Measurements from ENCODE around the gene EIF2D.
"Not testable (repeated sequence)": the region's sequence is repeated elsewhere in the genome, so short reads cannot be mapped to it uniquely, and the experiment has no call there.

Gene EIF2D

GRCh38 chr1:206612129-206612876 lies at the start of gene EIF2D:
TSS of gene EIF2D (minus strand) at chr1:206612465. CDS start at chr1:206612342, 123 bp downstream.
- DNase-seq (ENCODE audit: low read depth in 4 of 4, low spot score in 1 of 4), result peak; percentile 87 to 96 (median 92)

- DNase-seq (ENCODE audit: low read depth in 4 of 4, low spot score in 1 of 4), result no peak
Measured at GRCh38 chr1:206661161-206661820, 49.0 kb upstream of the EIF2D start.

- DNase-seq (ENCODE audit: low read depth in 4 of 4, low spot score in 1 of 4), result no peak
Measured at GRCh38 chr1:206660136-206660535, 47.9 kb upstream of the EIF2D start.

- DNase-seq (ENCODE audit: low read depth in 4 of 4, low spot score in 1 of 4), result no peak
Measured at GRCh38 chr1:206658981-206659273, 46.7 kb upstream of the EIF2D start.

- DNase-seq (ENCODE audit: low read depth in 4 of 4, low spot score in 1 of 4), result peak in 2 of 4 experiments; percentile 16 to 33
Measured at GRCh38 chr1:206658264-206658980, 46.2 kb upstream of the EIF2D start.

- DNase-seq (ENCODE audit: low read depth in 4 of 4, low spot score in 1 of 4), result no peak
Measured at GRCh38 chr1:206657751-206658150, 45.5 kb upstream of the EIF2D start.

GRCh38 chr1:206656936-206657335 lies 44.7 kb upstream of the EIF2D start:
- DNase-seq (ENCODE audit: low read depth in 4 of 4, low spot score in 1 of 4), result no peak

GRCh38 chr1:206655471-206655882 lies 43.2 kb upstream of the EIF2D start:
- DNase-seq (ENCODE audit: low read depth in 4 of 4, low spot score in 1 of 4), result no peak

GRCh38 chr1:206654828-206655227 lies 42.6 kb upstream of the EIF2D start:
- no peak for DNase-seq (ENCODE audit: low read depth in 4 of 4, low spot score in 1 of 4)

GRCh38 chr1:206653715-206654459 lies 41.6 kb upstream of the EIF2D start:
- no peak for DNase-seq (ENCODE audit: low read depth in 4 of 4, low spot score in 1 of 4)

GRCh38 chr1:206651958-206652890 lies 40.0 kb upstream of the EIF2D start:
- no peak for DNase-seq (ENCODE audit: low read depth in 4 of 4, low spot score in 1 of 4)

- DNase-seq (ENCODE audit: low read depth in 4 of 4, low spot score in 1 of 4), result no peak
Measured at GRCh38 chr1:206651014-206651413, 38.7 kb upstream of the EIF2D start.

GRCh38 chr1:206649261-206649921 lies 37.1 kb upstream of the EIF2D start:
- DNase-seq (ENCODE audit: low read depth in 4 of 4, low spot score in 1 of 4), result no peak

- DNase-seq (ENCODE audit: low read depth in 4 of 4, low spot score in 1 of 4), result no peak
Measured at GRCh38 chr1:206647224-206647623, 35.0 kb upstream of the EIF2D start.

- no peak for DNase-seq (ENCODE audit: low read depth in 4 of 4, low spot score in 1 of 4)
Measured at GRCh38 chr1:206646504-206646903, 34.2 kb upstream of the EIF2D start.

- DNase-seq (ENCODE audit: low read depth in 4 of 4, low spot score in 1 of 4), result no peak
Measured at GRCh38 chr1:206643118-206643698, 30.9 kb upstream of the EIF2D start.

GRCh38 chr1:206642074-206642473 lies 29.8 kb upstream of the EIF2D start:
- DNase-seq (ENCODE audit: low read depth in 4 of 4, low spot score in 1 of 4), result not testable (repeated sequence)

- no peak for DNase-seq (ENCODE audit: low read depth in 4 of 4, low spot score in 1 of 4)
Measured at GRCh38 chr1:206637605-206638004, 25.3 kb upstream of the EIF2D start.

GRCh38 chr1:206636671-206637070 lies 24.4 kb upstream of the EIF2D start:
- no peak for DNase-seq (ENCODE audit: low read depth in 4 of 4, low spot score in 1 of 4)

- no peak for DNase-seq (ENCODE audit: low read depth in 4 of 4, low spot score in 1 of 4)
Measured at GRCh38 chr1:206635978-206636345, 23.7 kb upstream of the EIF2D start.
